ENCODE results near the gene BMP8B. TPM values are rescaled to one million over a fixed set of nuclear protein-coding genes. Genes with fewer than 3 reads are reported as not detected.
A peak's percentile ranks its signal among the peaks of the same experiment; 100 is the strongest.

BMP8B gene
- total RNA-seq, 3 donors from 2014 or later: 0.23 to 0.30 (median 0.24) TPM

DNA sequence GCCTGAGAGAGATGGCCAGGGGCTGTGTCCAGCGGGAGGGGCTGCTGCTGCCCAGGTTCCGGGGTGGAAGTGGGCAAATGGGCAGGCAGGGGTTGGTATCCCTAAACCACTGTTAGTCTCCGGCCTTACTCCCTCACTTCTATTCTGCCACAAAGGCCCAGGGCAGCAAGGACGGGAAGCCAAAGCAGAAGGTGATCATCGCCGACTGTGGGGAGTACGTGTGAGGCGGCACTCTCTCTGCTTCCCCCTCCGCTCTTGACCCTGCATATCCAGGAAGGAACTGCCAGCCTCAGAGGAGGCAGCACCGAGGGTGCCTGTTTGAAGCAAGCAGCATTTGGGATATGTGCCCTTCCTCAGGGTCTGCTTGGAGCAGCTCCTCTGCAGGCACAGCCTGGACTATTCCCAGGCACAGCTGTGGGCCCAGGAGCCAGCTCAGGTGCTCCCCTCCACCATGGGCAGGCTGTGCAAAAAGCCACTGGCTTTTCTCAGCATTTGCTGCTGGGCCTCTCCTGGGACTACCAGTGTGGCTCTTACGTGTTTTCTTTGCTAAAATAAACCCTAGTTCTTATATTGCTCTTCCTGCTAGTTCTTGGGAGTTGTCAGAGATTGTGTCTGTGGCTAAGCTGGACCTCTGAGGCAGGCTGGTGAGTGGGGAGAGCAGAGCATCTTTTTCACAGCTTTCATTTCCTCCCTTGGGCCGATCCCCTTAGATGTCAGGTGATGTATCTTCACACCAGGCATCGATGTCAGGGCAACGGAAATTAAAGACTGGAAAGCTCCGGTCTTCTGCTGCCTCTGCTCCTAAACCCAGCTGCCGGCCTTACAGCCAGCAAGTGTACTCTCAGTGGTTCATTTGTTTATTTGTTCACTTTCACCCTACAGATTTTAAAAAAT lies 35.3 kb downstream of the BMP8B start:
- no peak for ATAC-seq
- Mint-ChIP-seq H3K4me1 (ENCODE audit: low read depth) (no peaks in the 10 kb centered on the region), H3K9me3 (no peaks in the 10 kb centered on the region), H3K36me3 (ENCODE audit: insufficient read depth) (peaks cover 48% of the 10 kb centered on the region), H3K4me3 (no peak overlapping the region), H3K27me3 (ENCODE audit: low read depth) (no peaks in the 10 kb centered on the region)
- no peak for DNase-seq

DNA sequence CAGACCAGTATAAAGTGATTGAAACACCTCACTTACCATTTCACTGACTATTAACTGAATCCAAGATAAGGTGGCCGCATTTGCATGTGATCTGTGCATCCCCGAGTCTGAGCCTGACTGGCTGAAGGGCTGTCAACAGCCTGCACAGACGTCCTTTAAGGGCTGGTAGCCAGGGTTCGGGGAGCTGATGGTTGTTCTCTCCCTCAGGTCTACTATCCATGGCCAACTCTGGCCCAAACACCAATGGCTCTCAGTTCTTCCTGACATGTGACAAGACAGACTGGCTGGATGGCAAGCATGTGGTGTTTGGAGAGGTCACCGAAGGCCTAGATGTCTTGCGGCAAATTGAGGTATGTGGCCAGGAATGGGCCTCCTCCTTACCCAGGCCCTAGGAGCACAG lies 36.0 kb downstream of the BMP8B start:
- Mint-ChIP-seq H3K27me3 (ENCODE audit: low read depth) (no peaks in the 10 kb centered on the region), H3K4me1 (ENCODE audit: low read depth) (no peaks in the 10 kb centered on the region), H3K36me3 (ENCODE audit: insufficient read depth) (peaks cover 50% of the 10 kb centered on the region), H3K9me3 (no peaks in the 10 kb centered on the region), H3K4me3 (no peak overlapping the region)
- DNase-seq (no peak), ATAC-seq (no peak)

DNA sequence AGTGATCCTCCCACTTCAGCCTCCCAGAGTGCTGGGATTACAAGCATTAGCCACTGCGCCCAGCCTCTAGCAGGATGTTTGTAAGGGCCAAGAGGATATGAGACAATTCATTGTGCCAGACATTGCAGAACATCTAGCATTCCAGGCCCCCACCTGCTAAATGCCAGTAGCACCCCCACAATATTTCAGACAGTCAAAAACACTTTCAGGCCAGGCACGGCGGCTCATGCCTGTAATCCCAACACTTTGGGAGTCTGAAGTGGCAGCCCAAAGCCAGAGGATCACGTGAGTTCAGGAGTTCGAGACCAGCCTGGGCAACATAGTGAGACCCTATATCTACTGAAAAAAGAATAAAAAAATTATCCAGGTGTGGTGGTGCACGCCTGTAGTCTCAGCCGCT lies 37.1 kb downstream of the BMP8B start:
- Mint-ChIP-seq H3K4me1 (ENCODE audit: low read depth) (peaks cover 3% of the 10 kb centered on the region), H3K36me3 (ENCODE audit: insufficient read depth) (peaks cover 52% of the 10 kb centered on the region), H3K4me3 (no peak overlapping the region), H3K27me3 (ENCODE audit: low read depth) (no peaks in the 10 kb centered on the region), H3K9me3 (no peaks in the 10 kb centered on the region)
- no peak for ATAC-seq
- DNase-seq: no peak

DNA sequence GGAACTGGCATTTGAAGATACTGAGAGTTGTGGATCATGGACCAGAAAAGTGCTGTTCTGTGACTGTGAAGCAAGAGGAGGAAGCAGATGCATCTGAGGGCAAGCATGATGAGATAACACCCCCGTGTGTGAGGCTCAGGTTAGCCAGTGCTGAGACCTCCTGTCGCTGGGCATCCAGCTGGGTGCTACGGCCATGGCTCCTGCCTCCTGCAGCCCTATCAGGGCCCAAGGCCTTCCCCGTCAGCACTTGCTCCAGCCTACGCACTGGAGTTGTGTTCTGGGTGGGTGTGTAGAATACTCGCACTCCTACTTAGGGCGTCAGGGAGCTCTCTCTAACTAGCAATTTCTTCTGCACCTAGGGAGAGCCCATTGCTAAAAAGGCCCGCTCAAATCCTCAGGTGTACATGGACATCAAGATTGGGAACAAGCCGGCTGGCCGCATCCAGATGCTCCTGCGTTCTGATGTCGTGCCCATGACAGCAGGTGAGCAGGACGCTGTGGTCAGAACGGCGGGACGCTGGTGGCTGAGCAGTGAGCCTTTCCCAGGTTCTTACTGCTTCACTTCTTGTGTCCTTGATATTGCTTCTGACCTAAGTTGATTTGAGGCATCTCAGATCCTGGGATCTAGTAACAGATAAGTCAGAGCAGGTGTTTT lies 43.5 kb downstream of the BMP8B start:
- Mint-ChIP-seq H3K9me3 (no peaks in the 10 kb centered on the region), H3K36me3 (ENCODE audit: insufficient read depth) (peaks cover 66% of the 10 kb centered on the region), H3K4me1 (ENCODE audit: low read depth) (peaks cover 10% of the 10 kb centered on the region)

DNA sequence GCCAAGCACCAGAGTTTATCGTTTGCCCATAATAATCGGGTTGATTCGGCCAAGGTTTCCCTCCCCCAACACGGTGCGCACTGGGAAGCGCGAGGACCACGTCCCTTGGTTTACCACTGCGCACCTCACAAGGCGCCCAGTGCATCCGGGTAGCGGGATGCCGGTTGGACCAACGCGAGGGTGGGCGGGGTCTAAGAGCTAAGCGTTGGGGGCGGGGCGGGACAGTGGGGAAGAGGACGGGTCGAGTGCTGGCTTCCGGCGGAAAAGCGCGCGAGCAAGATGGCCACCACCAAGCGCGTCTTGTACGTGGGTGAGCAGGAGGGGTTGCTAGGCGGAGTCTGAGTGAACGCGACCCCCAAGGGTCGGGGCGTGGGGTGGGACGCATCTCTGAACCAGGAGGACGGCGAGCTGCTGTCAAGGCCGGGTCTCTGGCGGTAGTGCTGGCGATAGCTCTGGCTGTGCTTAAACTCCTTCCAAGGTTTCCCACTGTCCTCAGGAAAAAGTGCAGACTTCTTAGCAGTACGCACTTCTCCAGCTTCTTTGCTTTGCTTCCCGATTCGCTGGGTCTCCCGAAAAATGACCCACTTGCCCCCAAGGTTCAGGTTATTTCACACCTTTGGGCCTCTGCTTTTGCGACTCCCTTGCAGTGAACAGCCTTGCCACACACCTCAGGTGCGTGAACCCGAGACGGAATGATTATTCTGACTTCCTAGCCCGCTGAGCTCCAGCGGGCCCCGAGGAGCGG lies 49.9 kb downstream of the BMP8B start, which contains the start of gene PPIE:
Gene PPIE (plus strand): TSS at position 261 of the 745 bp plus-strand sequence. CDS start 19 bp downstream, at position 280.
- no peaks in the 10 kb centered on the region for H3K9me3 Mint-ChIP-seq
- ATAC-seq (peak; percentile 99 to 100), DNase-seq (peak; percentile 96)

More for the DNA sequence above, 43.5 kb downstream of the BMP8B start:
- H3K27me3 Mint-ChIP-seq (ENCODE audit: low read depth): no peaks in the 10 kb centered on the region
- DNase-seq (no peak), ATAC-seq (no peak)
- H3K4me3 Mint-ChIP-seq: no peak overlapping the region

DNA sequence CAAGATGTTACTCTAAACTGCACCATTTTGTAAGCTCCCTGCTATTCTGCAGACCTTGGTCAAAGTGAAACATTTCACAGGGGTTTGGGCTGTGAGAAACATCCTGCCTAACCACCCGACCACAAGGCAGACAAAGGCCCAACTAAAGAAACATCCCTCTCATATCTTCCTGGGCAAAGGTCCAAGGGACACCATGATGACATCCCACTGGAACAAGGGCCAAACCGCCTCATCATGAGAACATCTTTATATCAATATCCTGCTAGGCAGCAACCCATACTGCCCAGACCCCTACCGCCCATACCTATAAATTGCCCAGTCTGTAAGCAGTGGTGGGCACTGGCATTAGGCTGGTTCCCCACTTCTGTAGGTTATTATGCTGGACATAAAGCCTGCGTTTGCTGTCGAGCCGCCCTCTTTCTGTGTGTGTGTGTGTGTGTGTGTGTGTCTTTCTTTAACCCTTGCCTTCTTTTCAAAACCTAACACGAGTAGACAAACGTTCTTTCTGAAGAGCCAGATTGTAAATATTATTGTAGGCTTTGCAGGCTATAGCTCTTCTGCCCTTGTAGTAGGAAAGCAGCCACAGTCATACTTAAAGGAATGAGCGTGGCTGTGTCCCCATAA lies 51.0 kb downstream of the BMP8B start:
- no peaks in the 10 kb centered on the region for H3K9me3 Mint-ChIP-seq
- peaks cover 30% of the 10 kb centered on the region for H3K4me1 Mint-ChIP-seq (ENCODE audit: low read depth)
- ATAC-seq: no peak
- DNase-seq: no peak
- peaks cover 21% of the 10 kb centered on the region for H3K27me3 Mint-ChIP-seq (ENCODE audit: low read depth)
- no peak overlapping the region for H3K4me3 Mint-ChIP-seq
- peaks cover 17% of the 10 kb centered on the region for H3K36me3 Mint-ChIP-seq (ENCODE audit: insufficient read depth)

More for the DNA sequence above, 49.9 kb downstream of the BMP8B start, which contains the start of gene PPIE:
- H3K4me3 Mint-ChIP-seq: peak within 1 kb of the TSS; percentile 96
- H3K27me3 Mint-ChIP-seq (ENCODE audit: low read depth): peaks cover 14% of the 10 kb centered on the region
- H3K4me1 Mint-ChIP-seq (ENCODE audit: low read depth): peaks cover 30% of the 10 kb centered on the region
- H3K36me3 Mint-ChIP-seq (ENCODE audit: insufficient read depth): peaks cover 22% of the 10 kb centered on the region

DNA sequence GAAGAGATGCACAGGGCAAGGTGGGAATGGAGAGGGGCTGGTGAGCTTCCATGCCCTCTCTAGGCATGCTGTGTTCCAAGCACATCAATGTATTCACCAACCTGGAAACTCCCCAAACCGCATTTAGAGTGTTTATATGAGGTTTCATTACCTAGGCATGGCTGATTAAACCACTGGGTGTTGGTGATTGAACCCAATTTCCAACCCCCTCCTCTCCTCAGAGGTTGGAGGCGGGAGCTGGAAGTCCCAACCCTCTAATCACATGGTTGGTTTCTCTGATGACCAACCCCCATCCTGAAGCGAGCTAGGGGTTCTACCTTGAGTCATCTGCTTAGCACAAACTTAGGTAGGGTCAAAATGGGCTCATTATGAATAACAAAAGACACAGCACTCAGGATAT lies 52.9 kb downstream of the BMP8B start:
- no peak for ATAC-seq
- no peak for DNase-seq

DNA sequence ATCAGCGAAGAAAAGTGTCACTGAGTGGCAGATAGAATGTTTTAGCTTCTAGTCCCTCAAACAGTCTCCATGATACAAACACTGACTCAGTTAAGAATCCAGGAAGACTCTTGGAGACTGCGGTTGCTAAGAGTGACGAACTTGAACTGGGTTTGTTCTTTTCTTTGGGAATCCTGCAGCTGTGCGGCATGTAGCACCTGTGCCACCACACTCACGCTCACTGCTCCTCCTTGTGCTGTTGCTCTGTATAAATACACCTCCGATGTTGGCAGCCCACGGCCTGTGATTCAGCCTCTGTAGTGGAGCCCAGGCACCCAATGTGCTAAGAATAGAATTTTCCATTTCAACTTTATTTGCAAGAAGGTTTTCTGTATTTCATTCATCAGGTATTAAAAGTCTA lies 55.5 kb downstream of the BMP8B start:
- peak in 1 of 2 donors; percentile 37 for ATAC-seq
- peaks cover 42% of the 10 kb centered on the region for H3K27me3 Mint-ChIP-seq (ENCODE audit: low read depth)

More for the DNA sequence above, 52.9 kb downstream of the BMP8B start:
- no peaks in the 10 kb centered on the region for H3K9me3 Mint-ChIP-seq
- peaks cover 26% of the 10 kb centered on the region for H3K4me1 Mint-ChIP-seq (ENCODE audit: low read depth)
- peaks cover 21% of the 10 kb centered on the region for H3K27me3 Mint-ChIP-seq (ENCODE audit: low read depth)
- no peak overlapping the region for H3K4me3 Mint-ChIP-seq
- peaks cover 4% of the 10 kb centered on the region for H3K36me3 Mint-ChIP-seq (ENCODE audit: insufficient read depth)

DNA sequence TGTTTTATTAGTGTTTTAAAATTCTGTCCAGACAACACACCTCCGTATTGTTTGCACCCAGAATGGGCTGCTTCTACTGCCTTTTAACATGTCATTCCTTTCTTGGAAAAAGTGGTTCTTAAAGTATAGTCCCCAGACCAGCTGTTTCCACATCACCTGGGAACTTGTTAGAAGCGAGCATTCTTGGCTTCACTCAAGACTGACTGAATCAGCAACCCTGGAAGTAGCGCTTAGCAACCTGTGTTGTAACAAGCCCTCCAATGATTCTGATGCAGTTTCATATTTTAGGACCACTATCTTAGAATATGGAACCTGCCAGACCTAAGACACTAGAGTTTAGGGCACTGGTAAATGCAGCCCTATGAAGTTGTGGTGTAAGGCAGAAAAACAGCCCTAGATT lies 55.9 kb downstream of the BMP8B start:
- no peak for ATAC-seq
- Mint-ChIP-seq H3K9me3 (no peaks in the 10 kb centered on the region), H3K4me1 (ENCODE audit: low read depth) (peaks cover 10% of the 10 kb centered on the region), H3K4me3 (no peak overlapping the region), H3K27me3 (ENCODE audit: low read depth) (peaks cover 46% of the 10 kb centered on the region), H3K36me3 (ENCODE audit: insufficient read depth) (no peaks in the 10 kb centered on the region)
- DNase-seq: no peak

More for the DNA sequence above, 55.5 kb downstream of the BMP8B start:
- no peak overlapping the region for H3K4me3 Mint-ChIP-seq
- H3K36me3 Mint-ChIP-seq (ENCODE audit: insufficient read depth): no peaks in the 10 kb centered on the region
- no peak for DNase-seq
- no peaks in the 10 kb centered on the region for H3K9me3 Mint-ChIP-seq
- peaks cover 11% of the 10 kb centered on the region for H3K4me1 Mint-ChIP-seq (ENCODE audit: low read depth)

DNA sequence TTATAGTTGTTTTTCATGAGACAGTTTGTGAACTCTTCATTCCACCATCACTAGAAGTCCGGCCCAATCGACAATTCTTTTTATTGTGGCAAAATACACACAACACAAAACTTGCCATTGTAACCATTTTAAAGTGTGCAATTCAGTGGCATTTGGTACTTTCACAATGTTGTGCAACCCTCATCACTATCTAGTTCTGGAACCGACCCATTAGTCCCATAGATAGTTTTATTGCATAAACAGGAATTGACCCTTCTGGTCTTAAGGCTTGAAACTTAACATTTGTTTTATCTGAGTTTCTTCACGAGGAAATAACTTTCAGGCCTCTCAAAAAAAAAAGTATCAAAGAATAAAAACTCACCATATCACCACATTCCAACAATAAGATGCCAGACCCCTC lies 58.8 kb downstream of the BMP8B start:
- Mint-ChIP-seq H3K36me3 (ENCODE audit: insufficient read depth) (no peaks in the 10 kb centered on the region), H3K9me3 (no peaks in the 10 kb centered on the region), H3K4me1 (ENCODE audit: low read depth) (peaks cover 11% of the 10 kb centered on the region), H3K4me3 (no peak overlapping the region), H3K27me3 (ENCODE audit: low read depth) (peaks cover 57% of the 10 kb centered on the region)
- DNase-seq (no peak), ATAC-seq (no peak)

DNA sequence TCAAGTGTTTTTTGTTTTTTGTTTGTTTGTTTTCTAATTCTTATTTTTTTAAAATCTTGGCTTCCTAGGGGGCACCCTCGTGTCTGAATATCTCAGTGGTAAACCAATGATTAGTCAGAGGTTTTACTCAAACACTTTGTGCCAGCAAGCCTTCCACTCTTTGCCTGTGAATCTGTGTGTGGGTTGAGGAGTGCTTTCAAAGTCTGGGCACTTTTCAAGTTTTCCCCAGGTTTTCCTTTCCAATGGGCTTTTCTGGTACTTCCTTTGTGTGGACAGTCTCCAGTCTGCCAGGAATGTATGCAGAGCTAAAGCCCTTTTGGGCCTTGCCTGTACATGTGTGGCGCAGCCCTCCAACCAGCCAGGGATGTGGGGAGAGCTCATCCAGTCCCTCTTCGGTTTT lies 59.6 kb downstream of the BMP8B start:
- no peak for ATAC-seq
- H3K4me1 Mint-ChIP-seq (ENCODE audit: low read depth): peaks cover 11% of the 10 kb centered on the region

DNA sequence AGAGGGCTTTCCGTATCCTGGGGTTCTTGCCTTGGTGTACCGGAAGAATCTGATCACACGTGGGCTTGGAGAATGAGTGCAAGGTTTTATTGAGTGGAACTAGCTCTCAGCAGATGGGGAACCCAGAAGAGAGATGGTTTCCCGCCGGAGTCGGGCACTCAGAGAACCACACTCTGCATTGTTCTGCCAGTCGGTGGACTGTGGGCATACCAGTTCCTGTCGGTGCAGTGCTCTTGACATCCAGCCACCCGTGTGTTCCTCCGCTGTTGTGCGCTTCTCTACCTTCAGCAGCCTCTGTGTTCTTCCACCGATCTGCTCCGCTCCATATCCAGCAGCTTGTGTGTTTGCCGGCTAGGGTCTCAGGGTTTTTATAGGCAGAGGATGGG lies 60.7 kb downstream of the BMP8B start:
- H3K4me3 Mint-ChIP-seq: no peak overlapping the region
- no peaks in the 10 kb centered on the region for H3K36me3 Mint-ChIP-seq (ENCODE audit: insufficient read depth)
- peaks cover 53% of the 10 kb centered on the region for H3K27me3 Mint-ChIP-seq (ENCODE audit: low read depth)
- ATAC-seq: no peak
- DNase-seq: no peak
- peaks cover 11% of the 10 kb centered on the region for H3K4me1 Mint-ChIP-seq (ENCODE audit: low read depth)
- no peaks in the 10 kb centered on the region for H3K9me3 Mint-ChIP-seq

More for the DNA sequence above, 59.6 kb downstream of the BMP8B start:
- peaks cover 60% of the 10 kb centered on the region for H3K27me3 Mint-ChIP-seq (ENCODE audit: low read depth)
- no peak overlapping the region for H3K4me3 Mint-ChIP-seq
- H3K9me3 Mint-ChIP-seq: no peaks in the 10 kb centered on the region
- H3K36me3 Mint-ChIP-seq (ENCODE audit: insufficient read depth): no peaks in the 10 kb centered on the region
- no peak for DNase-seq

DNA sequence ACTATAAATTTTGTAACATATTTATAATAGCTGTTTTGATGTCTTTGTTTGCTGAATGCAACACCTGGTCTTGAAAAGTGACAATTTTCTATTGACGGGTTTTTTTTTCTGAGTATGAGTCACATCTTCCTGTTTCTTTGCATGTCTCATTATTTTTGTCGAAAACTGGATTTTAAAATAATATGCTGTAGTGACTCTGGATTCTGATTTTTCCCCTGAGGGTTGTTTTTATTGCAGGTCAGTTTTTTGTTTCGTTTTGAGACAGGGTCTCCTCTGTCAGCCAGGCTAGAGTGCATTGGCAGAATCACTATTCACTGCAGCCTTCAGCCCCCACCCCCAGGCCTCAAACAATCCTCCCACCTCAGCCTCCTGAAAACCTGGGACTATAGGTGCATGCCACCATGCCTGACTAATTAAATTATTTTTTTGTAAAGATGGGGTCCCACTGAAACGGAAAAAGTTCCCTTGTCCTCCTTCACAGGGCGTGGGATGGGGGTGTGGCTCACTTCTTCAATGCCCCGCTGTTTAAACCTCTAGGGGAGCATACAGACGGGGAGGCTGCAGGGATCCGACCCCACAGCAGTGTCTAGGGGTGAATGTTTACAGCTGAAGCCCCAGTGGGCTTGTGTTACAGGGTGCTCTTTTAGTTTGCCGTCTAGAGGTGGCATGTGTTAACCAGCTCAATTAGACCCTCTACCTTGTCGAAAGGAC lies 61.3 kb downstream of the BMP8B start:
- H3K4me3 Mint-ChIP-seq: no peak overlapping the region
- H3K9me3 Mint-ChIP-seq: no peaks in the 10 kb centered on the region
- DNase-seq: no peak
- peaks cover 53% of the 10 kb centered on the region for H3K27me3 Mint-ChIP-seq (ENCODE audit: low read depth)
- H3K36me3 Mint-ChIP-seq (ENCODE audit: insufficient read depth): no peaks in the 10 kb centered on the region
- ATAC-seq: no peak
- H3K4me1 Mint-ChIP-seq (ENCODE audit: low read depth): peaks cover 11% of the 10 kb centered on the region
